LNCAP (cell line): ENCODE data around the gene HNRNPUL1.

ENCODE experiments used
- TF ChIP-seq, protein P1 (sequence below): fragments of 450-650 bp; IDR thresholded peaks from 2 replicates; pipeline ENCODE4 v1.5.1; 2017; ENCODE audit warnings: mild to moderate bottlenecking

Gene HNRNPUL1

DNA sequence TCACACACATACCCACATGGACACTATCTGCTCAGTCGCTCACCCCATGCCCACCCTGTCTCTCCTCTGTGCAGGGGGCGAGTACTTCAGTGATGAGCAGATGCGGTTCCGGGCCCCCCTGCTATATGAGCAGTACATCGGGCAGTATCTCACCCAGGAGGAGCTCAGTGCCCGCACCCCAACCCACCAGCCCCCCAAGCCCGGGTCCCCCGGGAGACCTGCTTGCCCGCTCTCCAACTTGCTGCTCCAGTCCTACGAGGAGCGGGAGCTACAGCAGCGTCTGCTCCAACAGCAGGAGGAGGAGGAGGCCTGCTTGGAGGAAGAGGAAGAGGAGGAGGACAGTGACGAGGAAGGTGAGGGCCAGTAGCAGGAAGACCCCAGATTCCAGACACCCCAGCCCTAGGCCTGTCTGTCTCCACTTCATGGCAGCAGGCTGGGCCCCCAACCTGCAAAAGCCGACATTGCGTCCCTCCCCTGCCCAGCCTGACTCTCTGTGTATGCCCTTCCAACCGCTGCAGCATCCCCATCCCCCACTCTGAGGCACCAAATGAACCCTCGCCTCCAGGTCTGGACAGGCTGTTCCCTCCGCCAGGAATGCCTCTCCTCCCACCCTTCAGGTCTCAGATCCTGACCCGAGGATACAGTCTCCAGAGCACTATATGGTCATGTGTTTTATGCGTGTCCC is 55.5 kb downstream of the HNRNPUL1 start:
- TF ChIP-seq, protein P1, sequence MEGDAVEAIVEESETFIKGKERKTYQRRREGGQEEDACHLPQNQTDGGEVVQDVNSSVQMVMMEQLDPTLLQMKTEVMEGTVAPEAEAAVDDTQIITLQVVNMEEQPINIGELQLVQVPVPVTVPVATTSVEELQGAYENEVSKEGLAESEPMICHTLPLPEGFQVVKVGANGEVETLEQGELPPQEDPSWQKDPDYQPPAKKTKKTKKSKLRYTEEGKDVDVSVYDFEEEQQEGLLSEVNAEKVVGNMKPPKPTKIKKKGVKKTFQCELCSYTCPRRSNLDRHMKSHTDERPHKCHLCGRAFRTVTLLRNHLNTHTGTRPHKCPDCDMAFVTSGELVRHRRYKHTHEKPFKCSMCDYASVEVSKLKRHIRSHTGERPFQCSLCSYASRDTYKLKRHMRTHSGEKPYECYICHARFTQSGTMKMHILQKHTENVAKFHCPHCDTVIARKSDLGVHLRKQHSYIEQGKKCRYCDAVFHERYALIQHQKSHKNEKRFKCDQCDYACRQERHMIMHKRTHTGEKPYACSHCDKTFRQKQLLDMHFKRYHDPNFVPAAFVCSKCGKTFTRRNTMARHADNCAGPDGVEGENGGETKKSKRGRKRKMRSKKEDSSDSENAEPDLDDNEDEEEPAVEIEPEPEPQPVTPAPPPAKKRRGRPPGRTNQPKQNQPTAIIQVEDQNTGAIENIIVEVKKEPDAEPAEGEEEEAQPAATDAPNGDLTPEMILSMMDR = no peak

DNA sequence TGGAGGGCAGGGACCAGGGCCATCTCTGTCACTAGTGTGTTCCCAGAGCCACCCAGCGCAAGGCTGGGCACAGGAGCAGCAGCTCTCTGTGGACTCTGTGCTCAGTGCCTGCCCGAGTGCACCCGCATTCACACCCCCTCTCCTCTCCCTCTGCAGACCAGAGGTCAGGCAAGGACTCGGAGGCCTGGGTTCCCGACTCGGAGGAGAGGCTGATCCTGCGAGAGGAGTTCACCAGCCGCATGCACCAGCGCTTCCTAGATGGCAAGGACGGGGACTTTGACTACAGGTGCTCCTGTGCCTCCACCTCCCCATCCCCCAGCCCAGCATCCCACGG is 56.0 kb downstream of the HNRNPUL1 start:
- TF ChIP-seq, protein P1 = no peak

DNA sequence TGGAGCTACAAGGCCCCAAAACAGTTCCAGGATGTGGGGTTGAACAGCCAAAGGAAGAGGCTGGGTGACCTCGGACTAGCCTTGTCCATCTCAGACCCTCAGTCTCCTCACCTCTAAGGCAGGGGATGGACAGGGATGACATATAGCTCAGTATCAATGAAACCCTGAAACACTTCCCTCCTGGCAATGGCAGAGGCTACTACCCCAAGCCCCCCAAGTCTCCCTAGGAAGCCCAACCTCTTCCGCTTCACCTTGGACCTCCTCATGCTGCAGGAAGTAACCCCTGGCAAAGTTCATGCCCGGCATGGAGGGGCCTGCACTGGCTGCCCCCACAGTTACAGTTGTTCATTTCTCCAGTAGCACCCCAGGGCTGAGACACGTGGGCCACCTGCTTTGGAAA is 56.4 kb downstream of the HNRNPUL1 start:
- TF ChIP-seq, protein P1 = no peak

DNA sequence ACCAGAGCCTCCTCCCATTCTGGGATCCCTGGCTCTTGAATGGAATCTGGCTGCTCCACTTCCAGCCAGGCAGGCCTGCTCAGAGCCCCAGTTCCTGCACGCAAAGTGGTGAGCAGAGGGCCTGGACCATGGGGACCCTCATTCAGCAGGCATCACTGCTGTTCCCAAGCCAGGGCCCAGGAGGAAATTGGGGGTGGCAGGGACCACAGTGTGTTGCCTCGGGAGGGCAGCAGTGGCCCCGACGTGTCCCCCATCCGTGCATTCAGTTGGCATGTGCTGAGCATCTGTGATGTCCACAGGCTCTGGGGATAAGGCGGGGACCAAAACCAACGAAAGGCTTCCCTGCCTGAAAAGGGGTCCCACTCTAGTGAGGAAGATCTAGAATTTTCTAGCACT is 57.0 kb downstream of the HNRNPUL1 start:
- TF ChIP-seq, protein P1 = no peak

DNA sequence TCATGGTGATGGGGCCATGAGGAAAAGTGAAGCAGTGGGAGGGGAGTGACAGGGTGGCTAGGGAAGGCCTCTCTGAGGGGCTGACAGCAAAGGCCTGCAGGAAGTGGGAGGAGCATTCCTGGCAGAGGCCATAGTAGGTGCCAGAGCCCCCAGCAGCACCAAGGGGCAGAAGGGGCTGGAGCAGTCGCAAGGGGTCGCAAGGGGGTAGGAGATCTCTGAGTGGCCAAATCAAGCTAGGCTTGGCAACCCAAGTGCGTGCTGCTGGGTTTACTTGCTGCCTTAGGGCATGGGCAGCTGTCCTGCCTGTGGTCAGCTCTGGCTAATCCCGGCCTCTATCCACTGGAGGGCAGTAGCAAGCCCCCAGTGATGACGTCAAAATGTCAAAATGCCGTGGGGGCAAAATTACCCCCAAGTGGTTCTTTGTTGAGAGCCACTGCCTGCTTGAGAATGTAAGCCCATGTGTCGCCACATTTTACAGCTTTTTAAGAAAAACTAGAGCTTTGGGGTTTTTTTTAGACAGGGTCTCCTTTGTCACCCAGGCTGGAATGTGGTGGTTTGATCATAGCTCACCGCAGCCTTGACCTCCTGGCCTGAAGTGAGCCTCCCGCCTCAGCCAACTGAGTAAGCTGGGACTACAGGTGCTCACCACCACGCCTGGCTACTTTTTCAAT is 57.6 kb downstream of the HNRNPUL1 start:
- TF ChIP-seq, protein P1 = no peak

DNA sequence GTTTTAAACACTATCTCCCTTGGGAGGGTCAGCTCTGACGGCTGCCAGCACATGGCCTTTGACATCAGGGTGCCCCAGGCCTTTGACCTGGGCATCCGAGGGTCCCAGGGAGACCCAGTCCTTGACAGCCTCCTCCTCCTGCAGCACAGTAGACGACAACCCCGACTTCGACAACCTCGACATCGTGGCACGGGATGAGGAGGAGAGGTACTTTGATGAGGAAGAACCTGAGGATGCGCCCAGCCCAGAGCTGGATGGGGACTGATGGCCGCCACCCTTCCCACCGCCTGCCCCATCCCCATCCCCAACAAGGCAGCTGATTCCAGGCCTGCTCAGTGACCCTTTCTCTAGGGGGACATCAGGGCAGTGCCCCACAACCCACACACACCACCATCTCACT is 58.3 kb downstream of the HNRNPUL1 start:
- TF ChIP-seq, protein P1 = no peak

DNA sequence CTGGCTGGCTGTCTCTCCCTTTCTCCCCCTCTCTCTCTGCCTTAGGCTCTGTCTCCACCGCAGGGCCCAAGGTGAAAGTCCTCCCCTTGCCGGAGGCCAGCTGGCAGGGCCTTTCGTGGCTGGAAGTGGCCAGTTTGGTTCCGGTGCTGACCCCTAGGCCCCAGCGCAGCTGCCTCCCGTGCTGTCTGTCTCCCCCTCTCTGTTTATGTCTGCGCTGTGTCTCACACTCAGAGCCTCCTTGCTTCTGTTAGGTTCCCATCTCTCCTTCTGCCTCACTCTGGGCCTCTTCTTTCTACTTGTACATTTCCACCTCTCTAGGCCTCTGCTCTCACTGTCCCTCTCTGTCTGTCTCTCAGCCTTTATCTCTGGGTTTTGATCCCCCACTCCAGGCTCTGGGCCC is 58.9 kb downstream of the HNRNPUL1 start:
- TF ChIP-seq, protein P1 = no peak
